MM.1S (cell line): ENCODE results near the gene MATK.

Source experiments
- DNase-seq: peaks from one replicate; pipeline ENCODE4 v3.0.0-alpha.2; 2015
- H2AFZ ChIP-seq: fragments of 300-600 bp; sonication (generic); 2 replicates; pipeline ENCODE4 v1.6.0; 2016; ENCODE audit warnings: antibody characterized with exemption, low read length
- H3F3A ChIP-seq: fragments of 300-600 bp; sonication (generic); 2 replicates; pipeline ENCODE4 v1.6.1; 2016; ENCODE audit warnings: mild to moderate bottlenecking, antibody characterized with exemption, low read length, moderate library complexity, mixed read lengths; ENCODE audit not compliant: insufficient read depth
- H3K27ac ChIP-seq: fragments of 300-600 bp; sonication (generic); 2 replicates; pipeline ENCODE4 v1.5.1; 2016; ENCODE audit warnings: mild to moderate bottlenecking, low read length
- H3K27me3 ChIP-seq: fragments of 300-600 bp; sonication (generic); replicated peaks from 2 replicates; pipeline ENCODE4 v1.6.0; 2016; ENCODE audit warnings: low read length; ENCODE audit not compliant: insufficient read depth
- H3K36me3 ChIP-seq: fragments of 300-600 bp; sonication (generic); replicated peaks from 2 replicates; pipeline ENCODE4 v1.6.1; 2016; ENCODE audit warnings: mild to moderate bottlenecking, low read length, mixed read lengths; ENCODE audit not compliant: insufficient read depth
- H3K4me1 ChIP-seq: fragments of 300-600 bp; sonication (generic); 2 replicates; pipeline ENCODE4 v1.6.1; 2016; ENCODE audit warnings: low read length, mixed read lengths
- H3K4me2 ChIP-seq: fragments of 300-600 bp; sonication (generic); 2 replicates; pipeline ENCODE4 v1.6.0; 2016; ENCODE audit warnings: low read depth, low read length
- H3K4me3 ChIP-seq: fragments of 300-600 bp; sonication (generic); 2 replicates; pipeline ENCODE4 v1.5.1; 2016; ENCODE audit warnings: low read length, mixed read lengths
- H3K79me2 ChIP-seq: fragments of 300-600 bp; sonication (generic); 2 replicates; pipeline ENCODE4 v1.6.1; 2016; ENCODE audit warnings: mixed run types, low read length, mixed read lengths
- H3K9ac ChIP-seq: fragments of 300-600 bp; sonication (generic); 2 replicates; pipeline ENCODE4 v1.6.1; 2016; ENCODE audit warnings: low read length, mixed read lengths
- H3K9me2 ChIP-seq: fragments of 300-600 bp; sonication (generic); replicated peaks from 2 replicates; pipeline ENCODE4 v1.6.1; 2016; ENCODE audit warnings: mild to moderate bottlenecking, low read length, mixed read lengths; ENCODE audit not compliant: insufficient read depth
- H3K9me3 ChIP-seq: fragments of 300-600 bp; sonication (generic); replicated peaks from 2 replicates; pipeline ENCODE4 v1.6.1; 2016; ENCODE audit warnings: mild to moderate bottlenecking, low read length, mixed read lengths; ENCODE audit not compliant: insufficient read depth
- H4K20me1 ChIP-seq: fragments of 300-600 bp; sonication (generic); 2 replicates; pipeline ENCODE4 v1.6.1; 2016; ENCODE audit warnings: mild to moderate bottlenecking, low read length, moderate library complexity, mixed read lengths; ENCODE audit not compliant: insufficient read depth
- CTCF ChIP-seq: fragments of 300-600 bp; sonication (generic); IDR thresholded peaks from 2 replicates; pipeline ENCODE4 v1.5.1; 2016; ENCODE audit warnings: antibody characterized with exemption, low read length, mixed read lengths
- EZH2 ChIP-seq: fragments of 300-600 bp; sonication (generic); optimal IDR thresholded peaks from 2 replicates; pipeline ENCODE3; 2017; ENCODE audit warnings: low read depth, mild to moderate bottlenecking, antibody characterized with exemption, low read length, mixed read lengths
- EZH2phosphoT487 ChIP-seq: fragments of 300-600 bp; sonication (generic); IDR thresholded peaks from 2 replicates; pipeline ENCODE4 v1.6.1; 2018; ENCODE audit warnings: antibody characterized with exemption, low read length

MATK gene

DNA sequence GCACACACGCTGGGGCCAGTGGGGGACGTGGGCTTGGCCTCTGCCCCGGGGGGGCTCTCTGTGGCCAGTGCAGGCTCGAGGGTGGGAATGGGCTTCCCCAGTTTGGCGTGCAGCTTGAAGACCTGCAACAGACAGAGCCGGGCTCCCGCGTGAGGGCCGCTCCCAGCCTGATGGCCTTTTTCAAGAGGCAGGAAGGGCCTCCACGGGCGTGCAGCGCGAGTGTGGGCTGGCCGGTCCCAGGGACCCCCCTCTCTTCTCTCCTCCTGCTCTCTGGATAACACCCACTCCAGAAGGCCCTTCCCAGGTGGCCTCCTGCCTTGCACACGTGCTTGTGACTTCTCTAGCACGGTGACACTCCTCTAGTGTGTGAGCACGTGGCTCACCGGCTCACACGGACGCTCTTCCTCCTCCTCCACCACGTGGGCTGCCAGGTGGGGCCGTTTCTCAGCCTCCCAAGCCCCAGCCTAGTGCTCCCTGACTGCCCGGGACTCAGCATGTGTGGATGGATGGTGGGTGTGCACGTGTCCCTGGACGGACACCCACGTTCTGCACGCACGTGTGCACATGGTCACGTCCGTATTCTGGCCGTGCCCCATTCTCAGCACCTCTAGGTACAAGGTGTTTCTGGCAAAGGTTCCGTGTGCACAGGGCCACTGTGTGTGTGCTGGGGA, 39.2 kb upstream of the MATK start:
- Histone ChIP-seq H3K9me3 (no peaks in the 10 kb centered on the region), H3K4me1 (no peaks in the 10 kb centered on the region), H3K79me2 (no peaks in the 10 kb centered on the region), H3K36me3 (no peaks in the 10 kb centered on the region), H3K4me3 (no peak overlapping the region), H3K4me2 (no peak overlapping the region), H3K9ac (no peak overlapping the region), H3K27ac (no peak overlapping the region), H3F3A (no peaks in the 10 kb centered on the region), H3K27me3 (peaks cover 95% of the 10 kb centered on the region), H3K9me2 (no peaks in the 10 kb centered on the region), H4K20me1 (no peaks in the 10 kb centered on the region), H2AFZ (no peak overlapping the region)
- no peak for DNase-seq
- TF ChIP-seq CTCF (no peak), EZH2phosphoT487 (no peak), EZH2 (no peak)

DNA sequence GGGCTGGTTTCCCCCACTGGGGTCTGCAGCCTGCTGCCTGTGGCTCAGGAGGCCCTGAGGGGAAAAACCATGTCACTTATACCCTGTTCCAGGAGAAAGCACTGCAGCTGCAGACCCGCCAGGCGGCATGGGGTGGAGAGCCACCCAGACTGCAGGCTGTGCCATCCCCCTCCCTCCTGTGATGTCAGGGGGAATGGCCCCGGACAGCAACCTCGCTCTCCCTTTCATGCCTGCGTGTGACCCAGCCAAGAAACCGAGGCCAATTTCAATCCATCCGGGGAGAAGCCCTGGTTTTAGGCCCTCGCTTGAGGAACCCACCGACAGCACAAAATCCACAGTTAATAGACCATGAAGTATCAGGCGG, 37.2 kb upstream of the MATK start:
- H2AFZ ChIP-seq: no peak overlapping the region
- H3K9me3 ChIP-seq: no peaks in the 10 kb centered on the region
- H3K4me1 ChIP-seq: no peaks in the 10 kb centered on the region
- peaks cover 95% of the 10 kb centered on the region for H3K27me3 ChIP-seq
- DNase-seq: no peak
- no peak for TF ChIP-seq CTCF
- no peak for TF ChIP-seq EZH2phosphoT487
- no peak for TF ChIP-seq EZH2
- H3F3A ChIP-seq: no peaks in the 10 kb centered on the region
- no peaks in the 10 kb centered on the region for H3K36me3 ChIP-seq
- no peaks in the 10 kb centered on the region for H3K9me2 ChIP-seq
- H3K9ac ChIP-seq: no peak overlapping the region
- H3K4me2 ChIP-seq: no peak overlapping the region
- no peaks in the 10 kb centered on the region for H4K20me1 ChIP-seq
- H3K4me3 ChIP-seq: no peak overlapping the region
- H3K27ac ChIP-seq: no peak overlapping the region
- no peaks in the 10 kb centered on the region for H3K79me2 ChIP-seq

DNA sequence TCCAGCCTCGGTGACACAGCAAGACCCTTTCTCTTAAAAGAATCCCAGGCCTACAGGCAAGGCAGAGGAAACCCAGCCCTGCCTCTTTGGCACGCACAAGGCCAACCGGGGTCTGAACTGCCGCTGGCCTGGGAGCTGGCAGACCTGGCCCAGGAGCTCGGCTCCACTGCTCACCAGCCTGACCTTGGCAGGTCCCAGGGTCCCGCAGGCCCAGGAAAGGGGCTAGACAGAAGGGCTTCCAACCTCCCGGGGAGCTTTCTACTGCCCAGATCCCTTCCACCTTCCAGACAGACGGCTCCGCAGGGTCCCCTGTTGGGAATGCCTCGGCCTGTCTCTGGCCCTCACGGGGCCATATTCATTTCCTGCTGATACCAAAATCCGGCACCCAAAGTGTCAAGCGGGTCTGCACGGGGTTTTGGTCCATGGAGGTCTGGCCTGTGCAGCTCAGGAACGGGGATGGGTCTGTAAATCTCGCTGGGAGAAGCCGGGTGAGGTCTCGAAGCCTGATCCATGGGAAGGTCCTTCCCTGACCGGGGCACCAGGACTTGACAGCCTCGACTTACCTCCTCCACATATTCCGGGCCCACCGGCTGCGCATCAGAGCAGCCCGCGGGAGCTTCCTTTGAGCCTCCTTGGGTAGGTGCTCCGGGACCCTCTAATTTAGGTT, 36.6 kb upstream of the MATK start:
- Histone ChIP-seq H3F3A (no peaks in the 10 kb centered on the region), H3K27me3 (peaks cover 95% of the 10 kb centered on the region), H3K9me3 (no peaks in the 10 kb centered on the region), H2AFZ (no peak overlapping the region), H4K20me1 (no peaks in the 10 kb centered on the region), H3K79me2 (no peaks in the 10 kb centered on the region), H3K27ac (no peak overlapping the region), H3K9me2 (no peaks in the 10 kb centered on the region), H3K4me3 (no peak overlapping the region), H3K4me1 (no peaks in the 10 kb centered on the region), H3K36me3 (no peaks in the 10 kb centered on the region), H3K9ac (no peak overlapping the region), H3K4me2 (no peak overlapping the region)
- no peak for DNase-seq
- TF ChIP-seq CTCF: no peak
- TF ChIP-seq EZH2: no peak
- TF ChIP-seq EZH2phosphoT487: no peak
